Measurements from ENCODE around the gene PGAP3. TPM values are rescaled to one million over a fixed set of nuclear protein-coding genes. Genes with fewer than 3 reads are reported as not detected.

PGAP3 gene
- total RNA-seq: 10 to 100 TPM; 12.9 to 24.0 (median 15.2) TPM
- 13.6 TPM for polyA plus RNA-seq
- long read RNA-seq, donor 1, transcript PGAP3-201 (8 exons, 2,737 nt): major isoform, 12 of 29 reads
- long read RNA-seq, donor 1, partial matches to known transcripts: 9 of 29 reads
- long read RNA-seq, donor 1, other reads (novel, unspliced or antisense): 6 of 29 reads
- long read RNA-seq, donor 2, transcript PGAP3-201 (8 exons, 2,737 nt): major isoform, 10 of 19 reads
- long read RNA-seq, donor 2, partial matches to known transcripts: 3 of 19 reads
- long read RNA-seq, donor 2, other reads (novel, unspliced or antisense): 6 of 19 reads
- long read RNA-seq, donor 3, transcript PGAP3-201 (8 exons, 2,737 nt): major isoform, 59 of 95 reads
- long read RNA-seq, donor 3, transcript PGAP3-202 (7 exons, 3,028 nt): minor isoform, 12 of 95 reads
- long read RNA-seq, donor 3, partial matches to known transcripts: 16 of 95 reads
- long read RNA-seq, donor 3, other reads (novel, unspliced or antisense): 7 of 95 reads
- long read RNA-seq, donor 4, transcript PGAP3-201 (8 exons, 2,737 nt): major isoform, 10 of 21 reads
- long read RNA-seq, donor 4, partial matches to known transcripts: 6 of 21 reads
- long read RNA-seq, donor 4, other reads (novel, unspliced or antisense): 4 of 21 reads

GRCh38 chr17:39687546-39688474 is at the start of gene PGAP3:
Gene PGAP3, minus strand, starts transcription at chr17:39688057. Its CDS starts 43 bp downstream, at chr17:39688014.
- Histone ChIP-seq H3K27ac (ENCODE audit: low read length) (peak within 1 kb of the TSS; percentile 100), H3K4me3 (ENCODE audit: low read length) (peak within 1 kb of the TSS; percentile 96), H3K9me3 (ENCODE audit: control insufficient read depth, low read length) (no peaks in the 10 kb centered on the region), H3K4me1 (ENCODE audit: control insufficient read depth, insufficient read depth, low read length) (no peaks in the 10 kb centered on the region), H3K27me3 (ENCODE audit: control insufficient read depth, insufficient read depth) (no peaks in the 10 kb centered on the region)
- intact Hi-C loops (cut with DNase I): no loop called here
- peak; percentile 91 to 96 (median 94) for DNase-seq
- peak; percentile 95 to 96 for ATAC-seq
- 3% methylated on average over 45 of the region's 45 CpGs for WGBS

- Histone ChIP-seq H3K4me1 (ENCODE audit: control insufficient read depth, insufficient read depth, low read length) (no peaks in the 10 kb centered on the region), H3K4me3 (ENCODE audit: low read length) (no peak overlapping the region), H3K9me3 (ENCODE audit: control insufficient read depth, low read length) (no peaks in the 10 kb centered on the region), H3K27me3 (ENCODE audit: control insufficient read depth, insufficient read depth) (no peaks in the 10 kb centered on the region), H3K27ac (ENCODE audit: low read length) (no peak overlapping the region)
- DNase-seq (peak in 2 of 3 donors; percentile 22 to 58), ATAC-seq (no peak)
- intact Hi-C loops (cut with DNase I): no loop called here
- 58% methylated on average over 13 of the region's 13 CpGs for WGBS
Observed at GRCh38 chr17:39737206-39737759, 49.4 kb upstream of the PGAP3 start.

GRCh38 chr17:39736319-39737165 is 48.7 kb upstream of the PGAP3 start:
- 73% methylated on average over 10 of the region's 10 CpGs for WGBS
- H3K27me3 ChIP-seq (ENCODE audit: control insufficient read depth, insufficient read depth): no peaks in the 10 kb centered on the region
- DNase-seq (peak in 1 of 3 donors; percentile 13), ATAC-seq (no peak)
- no peak overlapping the region for H3K4me3 ChIP-seq (ENCODE audit: low read length)
- H3K27ac ChIP-seq (ENCODE audit: low read length): no peak overlapping the region
- intact Hi-C loops (cut with DNase I): no loop called here
- H3K4me1 ChIP-seq (ENCODE audit: control insufficient read depth, insufficient read depth, low read length): no peaks in the 10 kb centered on the region
- no peaks in the 10 kb centered on the region for H3K9me3 ChIP-seq (ENCODE audit: control insufficient read depth, low read length)

- intact Hi-C loops (cut with DNase I): no loop called here
- Histone ChIP-seq H3K4me1 (ENCODE audit: control insufficient read depth, insufficient read depth, low read length) (no peaks in the 10 kb centered on the region), H3K9me3 (ENCODE audit: control insufficient read depth, low read length) (no peaks in the 10 kb centered on the region), H3K27me3 (ENCODE audit: control insufficient read depth, insufficient read depth) (no peaks in the 10 kb centered on the region), H3K4me3 (ENCODE audit: low read length) (no peak overlapping the region), H3K27ac (ENCODE audit: low read length) (no peak overlapping the region)
- WGBS: 69% methylated on average over 2 of the region's 2 CpGs
- DNase-seq: no peak
- ATAC-seq: no peak
Observed at GRCh38 chr17:39735882-39736281, 48.0 kb upstream of the PGAP3 start.

GRCh38 chr17:39732586-39732985 is 44.7 kb upstream of the PGAP3 start:
- ATAC-seq (no peak), DNase-seq (no peak)
- intact Hi-C loops (cut with DNase I): no loop called here
- 97% methylated on average over 3 of the region's 3 CpGs for WGBS
- no peaks in the 10 kb centered on the region for H3K27me3 ChIP-seq (ENCODE audit: control insufficient read depth, insufficient read depth)
- no peak overlapping the region for H3K4me3 ChIP-seq (ENCODE audit: low read length)
- H3K4me1 ChIP-seq (ENCODE audit: control insufficient read depth, insufficient read depth, low read length): peaks cover 2% of the 10 kb centered on the region
- no peaks in the 10 kb centered on the region for H3K9me3 ChIP-seq (ENCODE audit: control insufficient read depth, low read length)
- no peak overlapping the region for H3K27ac ChIP-seq (ENCODE audit: low read length)

- peak within 1 kb of the TSS; percentile 76 for H3K4me3 ChIP-seq (ENCODE audit: low read length)
- ATAC-seq (peak; percentile 96 to 97), DNase-seq (peak; percentile 91 to 97 (median 97))
- no peaks in the 10 kb centered on the region for H3K9me3 ChIP-seq (ENCODE audit: control insufficient read depth, low read length)
- peak within 1 kb of the TSS; percentile 81 for H3K27ac ChIP-seq (ENCODE audit: low read length)
- intact Hi-C loops (cut with DNase I): no loop called here
- WGBS: under 1% methylated on average over 65 of the region's 65 CpGs
- H3K4me1 ChIP-seq (ENCODE audit: control insufficient read depth, insufficient read depth, low read length): peaks cover 2% of the 10 kb centered on the region
- no peaks in the 10 kb centered on the region for H3K27me3 ChIP-seq (ENCODE audit: control insufficient read depth, insufficient read depth)
Observed at GRCh38 chr17:39730095-39730921, 42.5 kb upstream of the PGAP3 start, which contains the start of gene MIEN1. Gene MIEN1, minus strand, starts transcription at chr17:39730532. Its CDS starts 37 bp downstream, at chr17:39730495.

GRCh38 chr17:39729280-39729851 is 41.5 kb upstream of the PGAP3 start:
- Histone ChIP-seq H3K27ac (ENCODE audit: low read length) (no peak overlapping the region), H3K27me3 (ENCODE audit: control insufficient read depth, insufficient read depth) (no peaks in the 10 kb centered on the region), H3K4me3 (ENCODE audit: low read length) (peak overlapping the region; percentile 76), H3K4me1 (ENCODE audit: control insufficient read depth, insufficient read depth, low read length) (peaks cover 2% of the 10 kb centered on the region), H3K9me3 (ENCODE audit: control insufficient read depth, low read length) (no peaks in the 10 kb centered on the region)
- WGBS: 69% methylated on average over 6 of the region's 6 CpGs
- intact Hi-C loops (cut with DNase I): loop anchor here in 1 of 4 donors (10.0 kb wide), 1 partner anchor 65 kb away; the partner anchor contains the start of genes PNMT and TCAP
- ATAC-seq (no peak), DNase-seq (no peak)

GRCh38 chr17:39727556-39727955 is 39.7 kb upstream of the PGAP3 start:
- H3K27ac ChIP-seq (ENCODE audit: low read length): no peak overlapping the region
- H3K27me3 ChIP-seq (ENCODE audit: control insufficient read depth, insufficient read depth): no peaks in the 10 kb centered on the region
- 72% methylated on average over 10 of the region's 10 CpGs for WGBS
- intact Hi-C loops (cut with DNase I): loop anchor here in 1 of 4 donors (10.0 kb wide), 1 partner anchor 63 kb away; the partner anchor contains the start of genes PNMT and TCAP
- DNase-seq (no peak), ATAC-seq (no peak)
- no peaks in the 10 kb centered on the region for H3K9me3 ChIP-seq (ENCODE audit: control insufficient read depth, low read length)
- no peak overlapping the region for H3K4me3 ChIP-seq (ENCODE audit: low read length)
- H3K4me1 ChIP-seq (ENCODE audit: control insufficient read depth, insufficient read depth, low read length): peaks cover 2% of the 10 kb centered on the region

GRCh38 chr17:39726617-39727016 is 38.8 kb upstream of the PGAP3 start:
- no peaks in the 10 kb centered on the region for H3K9me3 ChIP-seq (ENCODE audit: control insufficient read depth, low read length)
- WGBS: 87% methylated on average over 9 of the region's 9 CpGs
- intact Hi-C loops (cut with DNase I): loop anchor here in 1 of 4 donors (10.0 kb wide), 1 partner anchor 62 kb away; the partner anchor contains the start of genes PNMT and TCAP
- no peak overlapping the region for H3K4me3 ChIP-seq (ENCODE audit: low read length)
- peak in 2 of 3 donors; percentile 37 to 47 for DNase-seq
- ATAC-seq: no peak
- H3K27me3 ChIP-seq (ENCODE audit: control insufficient read depth, insufficient read depth): no peaks in the 10 kb centered on the region
- H3K27ac ChIP-seq (ENCODE audit: low read length): no peak overlapping the region
- H3K4me1 ChIP-seq (ENCODE audit: control insufficient read depth, insufficient read depth, low read length): peaks cover 2% of the 10 kb centered on the region

Measured in right cardiac atrium (tissue), 5 donors.